Smooth muscle cell (in vitro differentiated cells): ENCODE measurements around the gene VMAC. TPM values are rescaled to one million over a fixed set of nuclear protein-coding genes. Genes with fewer than 3 reads are reported as not detected.

Experiments used
- DNase-seq: peaks from one replicate; lab custom pipeline; 2025; ENCODE audit not compliant: unreplicated experiment; lab: John Stamatoyannopoulos, UW
- H2AFZ ChIP-seq: fragments of 200-600 bp; sonication (generic); 2 replicates; pipeline ENCODE4 v1.6.0; 2016; ENCODE audit warnings: antibody characterized with exemption, low read depth, mild to moderate bottlenecking
- H3F3A ChIP-seq: fragments of 200-600 bp; sonication (generic); 2 replicates; pipeline ENCODE4 v1.6.0; 2017; ENCODE audit warnings: antibody characterized with exemption, low read depth
- H3K27ac ChIP-seq: fragments of 200-600 bp; sonication (generic); 2 replicates; pipeline ENCODE4 v1.5.1; 2016; ENCODE audit warnings: low read depth, mild to moderate bottlenecking
- H3K27me3 ChIP-seq: fragments of 200-600 bp; sonication (generic); 2 replicates; pipeline ENCODE4 v1.6.1; 2016; ENCODE audit warnings: low read depth, mild to moderate bottlenecking
- H3K36me3 ChIP-seq: fragments of 200-600 bp; sonication (generic); 2 replicates; pipeline ENCODE4 v1.5.1; 2016; ENCODE audit warnings: low read depth
- H3K4me1 ChIP-seq: fragments of 200-600 bp; sonication (generic); 2 replicates; pipeline ENCODE4 v1.5.1; 2016; ENCODE audit warnings: low read depth
- H3K4me2 ChIP-seq: fragments of 200-600 bp; sonication (generic); 2 replicates; pipeline ENCODE4 v1.6.0; 2016; ENCODE audit warnings: mild to moderate bottlenecking
- H3K4me3 ChIP-seq: fragments of 200-600 bp; sonication (generic); 2 replicates; pipeline ENCODE4 v1.5.1; 2016; ENCODE audit warnings: mild to moderate bottlenecking
- H3K79me2 ChIP-seq: fragments of 200-600 bp; sonication (generic); 2 replicates; pipeline ENCODE4 v1.6.0; 2016; ENCODE audit warnings: low read depth, mild to moderate bottlenecking
- H3K9ac ChIP-seq: fragments of 200-600 bp; sonication (generic); 2 replicates; pipeline ENCODE4 v1.6.0; 2016; ENCODE audit warnings: low read depth
- H3K9me3 ChIP-seq: fragments of 200-600 bp; sonication (generic); replicated peaks from 2 replicates; pipeline ENCODE4 v1.5.1; 2016; ENCODE audit warnings: low read depth
- H4K20me1 ChIP-seq: fragments of 200-600 bp; sonication (generic); 2 replicates; pipeline ENCODE4 v1.6.0; 2016; ENCODE audit warnings: low read depth
- CTCF ChIP-seq: fragments of 200-600 bp; sonication (generic); IDR thresholded peaks from 2 replicates; pipeline ENCODE4 v1.5.1; 2017; ENCODE audit warnings: borderline replicate concordance, mild to moderate bottlenecking, antibody characterized with exemption; ENCODE audit not compliant: insufficient read depth, poor library complexity, severe bottlenecking
- WGBS: methylation state at CpG from one replicate; pipeline ENCODE4 v1.1.7; 2016; ENCODE audit warnings: low lambda C conversion rate; 5-methylcytosine and 5-hydroxymethylcytosine counted together
- polyA plus RNA-seq: library from polyadenylated mRNA; unstranded; fragments of >200 nt; fragmentation: Nextera tagmentation; extraction: Ambion mirVana; gene quantifications from 2 replicates; pipeline ENCODE4 v1.2.1, GENCODE V29; 2016
- total RNA-seq: library from RNA; depleted of rRNA; stranded (reverse); fragments of >200 nt; gene quantifications from 2 replicates; pipeline ENCODE4 v1.2.3, GENCODE V29; 2014

Gene VMAC
- total and polyA plus RNA-seq, 2 experiments from 2014 or later = 0.36 to 0.95 TPM

GRCh38 chr19:5934774-5935472, 30.3 kb downstream of the VMAC start:
- H2AFZ ChIP-seq = no peak overlapping the region

GRCh38 chr19:5935473-5936291, 31.0 kb downstream of the VMAC start:
- TF ChIP-seq CTCF = no peak
- peaks cover 16% of the 10 kb centered on the region for H3K4me1 ChIP-seq
- H3K79me2 ChIP-seq = peaks cover 18% of the 10 kb centered on the region
- no peaks in the 10 kb centered on the region for H3K36me3 ChIP-seq
- H3K4me2 ChIP-seq = peak overlapping the region; percentile 73
- no peak overlapping the region for H3K4me3 ChIP-seq
- H3F3A ChIP-seq = peaks cover 17% of the 10 kb centered on the region
- DNase-seq = no peak
- no peak overlapping the region for H3K9ac ChIP-seq
- 70% methylated on average over 25 of the region's 25 CpGs for WGBS
- no peak overlapping the region for H2AFZ ChIP-seq
- H3K9me3 ChIP-seq = no peaks in the 10 kb centered on the region
- peaks cover 82% of the 10 kb centered on the region for H4K20me1 ChIP-seq
- no peaks in the 10 kb centered on the region for H3K27me3 ChIP-seq
- H3K27ac ChIP-seq = peak overlapping the region; percentile 85

More at GRCh38 chr19:5934774-5935472, 30.3 kb downstream of the VMAC start:
- Histone ChIP-seq H4K20me1 (peaks cover 75% of the 10 kb centered on the region), H3K9ac (no peak overlapping the region), H3K27ac (peak overlapping the region; percentile 85), H3F3A (peaks cover 17% of the 10 kb centered on the region), H3K4me1 (peaks cover 16% of the 10 kb centered on the region), H3K36me3 (no peaks in the 10 kb centered on the region), H3K4me2 (peak overlapping the region; percentile 73), H3K79me2 (peaks cover 11% of the 10 kb centered on the region), H3K27me3 (no peaks in the 10 kb centered on the region), H3K9me3 (no peaks in the 10 kb centered on the region), H3K4me3 (no peak overlapping the region)
- no peak for DNase-seq
- no peak for TF ChIP-seq CTCF
- 45% methylated on average over 16 of the region's 16 CpGs for WGBS

GRCh38 chr19:5936292-5936592, 31.6 kb downstream of the VMAC start:
- Histone ChIP-seq H4K20me1 (peaks cover 88% of the 10 kb centered on the region), H3K36me3 (no peaks in the 10 kb centered on the region), H3K4me3 (no peak overlapping the region), H3K9me3 (no peaks in the 10 kb centered on the region), H3K27me3 (no peaks in the 10 kb centered on the region), H3K79me2 (peaks cover 22% of the 10 kb centered on the region), H3K4me1 (peaks cover 16% of the 10 kb centered on the region), H3K4me2 (no peak overlapping the region), H3K27ac (no peak overlapping the region), H2AFZ (no peak overlapping the region), H3F3A (peaks cover 17% of the 10 kb centered on the region), H3K9ac (no peak overlapping the region)
- TF ChIP-seq CTCF = no peak
- 96% methylated on average over 9 of the region's 9 CpGs for WGBS
- DNase-seq = no peak
